Small intestine (tissue), 7 donors: ENCODE data around the gene KCNK4. TPM values are rescaled to one million over a fixed set of nuclear protein-coding genes. Genes with fewer than 3 reads are reported as not detected.

Experiments used
- DNase-seq, 2 donors: peaks; one replicate each; pipeline versions ENCODE4 v3.0.0 to v3.0.0-alpha.2; 2013
- FAIRE-seq: peaks from 2 replicates; lab custom pipeline; 2012; peaks lifted over from hg19 to GRCh38; lab: Jason Lieb, UNC
- H3K27ac ChIP-seq, 3 donors: one replicate each; pipeline ENCODE4 v1.5.1; 2013; ENCODE audit warnings: low read length in 2 of 3, mild to moderate bottlenecking in 2 of 3, control low read depth in 1 of 3, inconsistent platforms in 1 of 3, low read depth in 1 of 3, moderate library complexity in 1 of 3
- H3K27me3 ChIP-seq, 3 donors: one replicate each; pipeline ENCODE4 v1.6.1; 2013; ENCODE audit warnings: low read length in 3 of 3, inconsistent platforms in 1 of 3; ENCODE audit not compliant: control insufficient read depth in 3 of 3, insufficient read depth in 3 of 3
- H3K36me3 ChIP-seq, 3 donors: one replicate each; pipeline ENCODE4 v1.6.1; 2013; ENCODE audit warnings: low read length in 3 of 3, inconsistent platforms in 1 of 3, low read depth in 1 of 3, mild to moderate bottlenecking in 1 of 3, moderate library complexity in 1 of 3; ENCODE audit not compliant: control insufficient read depth in 3 of 3, insufficient read depth in 2 of 3
- H3K4me1 ChIP-seq, 3 donors: one replicate each; pipeline ENCODE4 v1.6.1; 2013; ENCODE audit warnings: low read length in 2 of 3, inconsistent platforms in 1 of 3, low read depth in 1 of 3, mild to moderate bottlenecking in 1 of 3, moderate library complexity in 1 of 3; ENCODE audit not compliant: control insufficient read depth in 3 of 3, insufficient read depth in 2 of 3
- H3K4me3 ChIP-seq, 3 donors: one replicate each; pipeline ENCODE4 v1.5.1; 2013; ENCODE audit warnings: low read length in 3 of 3, control low read depth in 1 of 3, inconsistent platforms in 1 of 3, low read depth in 1 of 3, mild to moderate bottlenecking in 1 of 3, moderate library complexity in 1 of 3
- H3K9me3 ChIP-seq, 2 donors: one replicate each; pipeline ENCODE4 v1.6.1; 2013; ENCODE audit warnings: low read depth in 1 of 2, low read length in 1 of 2; ENCODE audit not compliant: control insufficient read depth in 2 of 2, insufficient read depth in 1 of 2
- WGBS, 3 donors: extraction: QIAGEN DNeasy Blood & Tissue Kit; methylation state at CpG; one replicate each; pipeline ENCODE4 v1.1.7; 2013; 5-methylcytosine and 5-hydroxymethylcytosine counted together
- polyA plus RNA-seq, 4 donors: library from polyadenylated mRNA; stranded (reverse) in 3 of 4; unstranded in 1 of 4; fragments of 200-250 nt in 3 of 4; fragments of 120-200 nt in 1 of 4; gene quantifications; one replicate each; pipeline versions ENCODE4 v1.2.1 to v1.2.3, GENCODE V29; 2013
- donor health status: healthy with polysubstance abuse.
- donor health status: control.
- donor health status: control.
- donor health status: Bipolar disorder and iron deficiency.
- donor health status: healthy.

KCNK4 gene
- polyA plus RNA-seq, 4 donors: not detected

DNA sequence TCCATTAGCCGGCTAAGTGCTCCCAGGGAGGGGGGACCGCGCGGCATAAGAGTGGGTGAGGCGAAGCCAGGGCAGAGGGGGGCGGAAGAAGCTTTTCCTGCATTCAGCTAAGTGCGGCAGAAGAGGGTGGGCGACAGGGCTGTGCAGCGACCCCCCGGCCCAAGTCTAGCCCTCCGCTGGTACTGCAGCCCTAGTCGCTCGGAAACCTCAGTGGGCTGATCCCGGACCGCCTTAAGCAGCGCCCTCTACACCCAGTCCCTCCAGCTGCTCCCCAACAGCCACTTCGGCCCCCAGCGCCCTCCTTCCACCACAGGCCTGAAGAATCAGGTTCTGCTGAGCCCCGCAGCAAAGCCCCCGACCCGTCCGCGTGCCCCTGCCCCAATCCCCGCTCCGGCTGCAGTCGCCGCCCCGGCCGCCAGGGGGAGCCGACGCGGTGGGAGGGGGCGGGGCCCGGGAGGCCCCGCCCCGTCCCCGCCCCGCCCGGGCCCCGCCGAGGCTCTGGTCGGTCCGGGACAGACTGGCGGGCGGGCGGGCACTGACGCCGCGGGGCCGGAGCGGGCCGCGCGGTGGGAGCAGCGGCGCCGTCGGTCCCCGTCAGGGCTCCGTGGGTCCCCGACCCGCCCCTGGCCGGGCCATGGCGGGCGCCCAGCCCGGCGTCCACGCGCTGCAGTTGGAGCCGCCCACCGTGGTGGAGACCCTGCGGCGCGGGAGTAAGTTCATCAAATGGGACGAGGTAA, 39.9 kb upstream of the KCNK4 start, which contains the start of gene PLCB3:
TSS of gene PLCB3 (plus strand) at position 515 of the 737 bp plus-strand sequence. CDS start at position 635, 120 bp downstream.
- Histone ChIP-seq H3K27me3 (no peaks in the 10 kb centered on the region), H3K9me3 (no peaks in the 10 kb centered on the region), H3K4me1 (peaks cover 0 to 38% (median 3%) of the 10 kb centered on the region in 3 donors), H3K4me3 (peak within 1 kb of the TSS; percentile 61 to 94 (median 85)), H3K36me3 (peaks cover 7 to 37% (median 14%) of the 10 kb centered on the region in 3 donors), H3K27ac (peak within 1 kb of the TSS; percentile 93 to 99 (median 96))
- 0 to 1% (median 1%) methylated on average over 62 to 75 of the region's 75 CpGs for WGBS, 3 donors
- no peak for FAIRE-seq
- DNase-seq: peak; percentile 59 to 68

DNA sequence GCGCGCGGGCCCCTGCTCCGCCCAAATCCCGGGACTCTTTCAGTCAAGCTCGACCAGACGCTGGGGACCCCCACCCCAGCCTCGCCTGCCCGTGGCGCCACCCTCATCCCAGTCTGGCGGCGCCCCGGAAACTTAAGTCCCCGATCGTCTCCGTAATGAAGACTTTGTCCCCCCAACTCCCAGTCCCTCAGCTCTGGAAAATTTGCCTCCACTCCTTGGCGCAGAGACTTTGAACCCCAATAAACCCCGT, 39.4 kb upstream of the KCNK4 start:
- no peaks in the 10 kb centered on the region for H3K27me3 ChIP-seq
- WGBS, 3 donors: 0 to 1% (median 1%) methylated on average over 17 to 18 of the region's 18 CpGs
- H3K4me1 ChIP-seq: peaks cover 0 to 38% (median 3%) of the 10 kb centered on the region in 3 donors
- DNase-seq (peak in 1 of 2 donors; percentile 90), FAIRE-seq (no peak)
- peak overlapping the region; percentile 61 to 94 (median 85) for H3K4me3 ChIP-seq
- no peaks in the 10 kb centered on the region for H3K9me3 ChIP-seq
- peaks cover 7 to 42% (median 16%) of the 10 kb centered on the region in 3 donors for H3K36me3 ChIP-seq
- H3K27ac ChIP-seq: peak overlapping the region; percentile 93 to 99 (median 96)

DNA sequence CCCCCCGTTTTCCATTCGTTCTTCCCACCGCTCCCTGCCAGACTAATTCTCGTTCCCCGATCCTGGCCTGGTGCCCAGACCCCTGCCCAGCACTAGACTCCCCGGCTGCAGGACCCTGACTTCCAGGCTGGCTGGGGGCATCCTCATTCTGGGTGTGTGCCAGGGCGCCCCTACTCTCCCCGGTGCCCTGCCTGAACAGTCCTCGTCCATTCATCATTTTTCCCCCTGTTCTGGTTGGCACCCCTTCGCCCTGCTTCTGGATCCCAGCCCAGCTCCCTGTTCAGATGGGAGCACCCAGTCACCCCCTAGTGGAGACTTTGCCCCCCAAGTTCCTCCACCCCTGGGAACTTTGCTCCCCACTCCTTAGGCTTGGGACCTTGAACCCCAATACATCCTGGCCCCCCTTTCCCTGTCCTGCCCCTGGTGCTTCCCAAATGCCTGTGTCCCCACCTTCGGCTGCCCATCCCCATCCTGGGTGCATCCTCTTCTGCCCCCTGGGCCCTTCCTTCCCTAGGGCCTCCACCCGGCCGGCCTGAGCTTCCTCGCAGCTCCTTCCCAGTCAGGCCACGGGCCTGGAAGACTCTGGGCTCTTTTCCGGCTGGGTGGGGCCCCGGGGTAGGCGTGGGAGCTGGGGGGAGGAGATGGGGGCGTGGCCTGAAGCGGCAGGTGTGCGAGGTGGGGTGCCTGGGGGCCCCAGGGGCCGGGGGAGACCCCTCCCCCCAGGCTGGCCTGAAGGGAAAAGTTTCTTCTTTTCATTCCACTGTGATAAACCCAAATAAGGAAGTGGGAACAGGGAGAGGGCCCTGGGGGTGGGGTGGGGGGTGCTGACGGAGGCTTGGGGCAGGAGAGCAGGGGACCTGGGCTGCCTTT, 38.9 kb upstream of the KCNK4 start:
- peak; percentile 91 to 95 for DNase-seq
- peak overlapping the region; percentile 93 to 99 (median 96) for H3K27ac ChIP-seq

DNA sequence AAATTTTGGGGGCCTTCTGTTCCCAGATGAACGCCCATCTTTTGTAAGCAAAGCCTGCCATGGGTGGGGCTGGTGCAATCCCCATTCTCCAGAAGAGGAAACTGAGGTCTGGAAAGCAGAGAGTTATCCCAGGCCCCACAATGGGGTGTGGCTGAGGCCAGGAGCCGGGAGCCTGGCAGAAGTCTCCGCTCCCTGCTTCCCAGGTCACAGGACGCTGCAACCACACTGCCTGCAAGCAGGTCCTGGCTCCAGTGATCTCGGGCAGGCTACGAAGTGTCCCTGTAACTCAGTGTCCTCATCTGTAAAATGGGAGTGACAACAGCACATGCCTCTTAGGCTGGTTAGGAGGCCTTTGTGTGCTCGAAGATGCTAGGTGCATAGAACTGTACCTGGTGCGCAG, 38.1 kb upstream of the KCNK4 start:
- 22 to 55% (median 39%) methylated on average over 8 of the region's 8 CpGs for WGBS, 3 donors
- no peaks in the 10 kb centered on the region for H3K9me3 ChIP-seq
- no peaks in the 10 kb centered on the region for H3K27me3 ChIP-seq
- peak overlapping the region; percentile 61 to 94 (median 85) for H3K4me3 ChIP-seq
- H3K4me1 ChIP-seq: peaks cover 0 to 32% (median 3%) of the 10 kb centered on the region in 3 donors
- DNase-seq (no peak), FAIRE-seq (no peak)
- peak overlapping the region; percentile 49 to 99 (median 96) for H3K27ac ChIP-seq
- H3K36me3 ChIP-seq: peaks cover 7 to 55% (median 22%) of the 10 kb centered on the region in 3 donors

More for the DNA sequence above, 38.9 kb upstream of the KCNK4 start:
- peaks cover 0 to 38% (median 3%) of the 10 kb centered on the region in 3 donors for H3K4me1 ChIP-seq
- no peak for FAIRE-seq
- peaks cover 7 to 47% (median 17%) of the 10 kb centered on the region in 3 donors for H3K36me3 ChIP-seq
- H3K9me3 ChIP-seq: no peaks in the 10 kb centered on the region
- H3K4me3 ChIP-seq: peak overlapping the region; percentile 61 to 94 (median 85)
- 2 to 5% (median 4%) methylated on average over 21 to 23 of the region's 23 CpGs for WGBS, 3 donors
- H3K27me3 ChIP-seq: no peaks in the 10 kb centered on the region

DNA sequence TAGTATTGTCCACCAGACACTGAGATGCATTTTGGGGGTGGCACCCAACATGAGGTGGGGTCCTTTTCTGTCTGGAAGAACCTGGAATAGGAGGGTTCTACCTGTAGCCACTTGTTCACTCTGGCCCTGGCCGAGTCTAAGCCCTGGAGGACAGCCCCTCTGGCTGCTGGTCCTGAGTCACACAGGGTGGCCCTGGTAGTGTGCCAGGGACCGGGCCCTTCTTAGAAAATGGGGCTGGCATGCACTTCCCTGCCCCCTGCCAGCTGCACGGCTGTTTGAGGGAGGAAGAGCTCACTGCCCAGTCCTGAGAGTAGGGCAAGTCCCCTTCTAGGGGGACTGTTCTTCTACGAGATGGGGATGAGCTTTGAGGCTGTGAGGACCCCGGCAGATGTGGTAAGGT, 37.6 kb upstream of the KCNK4 start:
- DNase-seq (no peak), FAIRE-seq (no peak)
- Histone ChIP-seq H3K4me3 (peak overlapping the region in 2 of 3 donors; percentile 85 to 94), H3K36me3 (peaks cover 7 to 60% (median 27%) of the 10 kb centered on the region in 3 donors), H3K9me3 (no peaks in the 10 kb centered on the region), H3K4me1 (peaks cover 0 to 28% (median 3%) of the 10 kb centered on the region in 3 donors), H3K27me3 (no peaks in the 10 kb centered on the region), H3K27ac (peak overlapping the region in 1 of 3 donors; percentile 41)
- WGBS, 3 donors: 38 to 51% (median 46%) methylated on average over 5 of the region's 5 CpGs

DNA sequence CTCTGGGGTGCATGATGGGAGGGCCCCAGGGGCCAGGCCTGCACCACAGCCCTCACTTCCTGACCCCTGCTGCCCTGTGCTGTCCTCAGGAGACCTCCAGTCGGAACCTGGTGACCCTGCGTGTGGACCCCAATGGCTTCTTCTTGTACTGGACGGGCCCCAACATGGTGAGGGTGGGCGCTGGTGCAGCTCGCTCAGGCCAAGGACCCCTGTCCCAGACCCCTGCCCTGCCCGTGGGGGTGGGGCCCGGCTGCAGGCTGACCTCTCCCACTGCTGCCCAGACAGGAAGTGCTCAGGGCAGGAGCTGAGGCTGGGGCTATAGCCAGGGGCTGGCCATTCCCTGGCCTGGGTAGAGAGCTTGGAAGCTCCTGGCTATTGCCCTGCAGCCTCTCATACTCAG, 36.8 kb upstream of the KCNK4 start:
- peaks cover 9 to 68% (median 32%) of the 10 kb centered on the region in 3 donors for H3K36me3 ChIP-seq
- FAIRE-seq (no peak), DNase-seq (no peak)
- no peaks in the 10 kb centered on the region for H3K9me3 ChIP-seq
- H3K4me1 ChIP-seq: peaks cover 0 to 20% (median 3%) of the 10 kb centered on the region in 3 donors
- H3K27ac ChIP-seq: no peak overlapping the region
- WGBS, 3 donors: 84 to 88% (median 85%) methylated on average over 7 of the region's 7 CpGs
- H3K4me3 ChIP-seq: no peak overlapping the region
- H3K27me3 ChIP-seq: no peaks in the 10 kb centered on the region

DNA sequence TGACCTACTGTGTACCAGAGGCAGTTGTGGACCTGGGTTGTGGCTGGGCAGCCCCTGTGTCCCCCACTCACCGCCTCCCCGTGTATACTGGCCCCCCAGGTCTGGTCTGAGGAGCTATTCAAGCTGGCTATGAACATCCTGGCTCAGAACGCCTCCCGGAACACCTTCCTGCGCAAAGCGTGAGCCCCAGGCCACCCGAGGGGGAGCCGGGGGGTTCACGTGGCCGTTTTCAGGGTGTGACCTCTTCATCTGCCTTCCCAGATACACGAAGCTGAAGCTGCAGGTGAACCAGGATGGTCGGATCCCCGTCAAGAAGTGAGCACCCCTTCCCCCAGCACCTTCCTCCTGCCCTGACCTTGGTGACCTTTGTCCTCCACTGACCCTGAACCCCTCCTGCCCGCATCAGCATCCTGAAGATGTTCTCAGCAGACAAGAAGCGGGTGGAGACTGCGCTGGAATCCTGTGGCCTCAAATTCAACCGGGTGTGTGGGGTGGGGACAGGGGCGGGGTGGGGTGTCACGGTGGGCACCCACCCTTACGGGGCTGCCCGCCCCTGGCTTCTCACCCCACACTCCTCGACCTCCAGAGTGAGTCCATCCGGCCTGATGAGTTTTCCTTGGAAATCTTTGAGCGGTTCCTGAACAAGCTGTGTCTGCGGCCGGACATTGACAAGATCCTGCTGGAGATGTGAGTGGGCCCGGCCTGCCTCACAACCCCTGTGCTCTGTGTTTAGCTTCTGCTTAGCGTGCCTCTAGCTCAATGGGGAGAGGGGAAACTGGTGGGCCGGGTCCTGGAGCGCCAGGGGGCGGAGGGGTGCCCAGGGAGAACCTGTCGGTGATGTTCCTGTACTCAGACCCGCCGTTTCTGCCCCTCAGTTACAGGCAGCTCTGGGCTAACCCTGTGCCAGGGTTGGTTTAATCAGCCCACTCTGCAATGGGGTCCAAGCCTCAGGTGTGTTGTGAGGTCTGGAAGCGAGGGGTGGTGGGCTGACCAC, 35.7 kb upstream of the KCNK4 start:
- Histone ChIP-seq H3K4me3 (no peak overlapping the region), H3K27ac (peak overlapping the region in 1 of 3 donors; percentile 9), H3K4me1 (peaks cover 0 to 11% (median 3%) of the 10 kb centered on the region in 3 donors), H3K9me3 (no peaks in the 10 kb centered on the region), H3K36me3 (peaks cover 9 to 77% (median 42%) of the 10 kb centered on the region in 3 donors), H3K27me3 (no peaks in the 10 kb centered on the region)
- no peak for FAIRE-seq
- no peak for DNase-seq
- 79 to 83% (median 80%) methylated on average over 35 of the region's 35 CpGs for WGBS, 3 donors
